H1 (cell line): ENCODE results near the gene PPIL6. TPM values are rescaled to one million over a fixed set of nuclear protein-coding genes. Genes with fewer than 3 reads are reported as not detected.

Source experiments
- CTCF ChIA-PET: fragments of 300-600 bp; sonication (Branson Sonifier 250); formaldehyde crosslinking; loops from one replicate; lab custom pipeline; 2021; ENCODE audit not compliant: partially characterized antibody; lab: Charles Lee
- POLR2A ChIA-PET: fragments of 300-600 bp; sonication (Branson Sonifier 250); formaldehyde crosslinking; loops from one replicate; lab custom pipeline; 2021; ENCODE audit warnings: inconsistent platforms; ENCODE audit not compliant: partially characterized antibody; lab: Charles Lee
- DNase-seq, 2 experiments: peaks; one replicate each; pipeline versions ENCODE4 v3.0.0 to v3.0.0-alpha.2; 2010 to 2022; ENCODE audit warnings: low spot score in 2 of 2, low read depth in 1 of 2, mixed read lengths in 1 of 2
- FAIRE-seq: peaks from 2 replicates; lab custom pipeline; 2011; peaks lifted over from hg19 to GRCh38; lab: Jason Lieb, UNC
- H2AFZ ChIP-seq: 2 replicates; pipeline ENCODE4 v1.8.1; 2012; ENCODE audit warnings: low read length, inconsistent platforms
- H2AK5ac ChIP-seq: 2 replicates; pipeline ENCODE4 v1.6.1; 2013; ENCODE audit warnings: low read depth, low read length
- H2BK120ac ChIP-seq: replicated peaks from 2 replicates; pipeline ENCODE3; 2013; ENCODE audit warnings: low read depth, low read length, inconsistent platforms
- H2BK12ac ChIP-seq: 2 replicates; pipeline ENCODE4 v1.6.1; 2013; ENCODE audit warnings: low read depth, low read length
- H2BK15ac ChIP-seq: 2 replicates; pipeline ENCODE4 v1.6.1; 2013; ENCODE audit warnings: low read length
- H2BK20ac ChIP-seq: 2 replicates; pipeline ENCODE4 v1.6.1; 2013; ENCODE audit warnings: low read length
- H2BK5ac ChIP-seq: 2 replicates; pipeline ENCODE4 v1.6.1; 2013; ENCODE audit warnings: low read depth, low read length
- H3K14ac ChIP-seq: 2 replicates; pipeline ENCODE4 v1.6.1; 2013; ENCODE audit warnings: inconsistent platforms; ENCODE audit not compliant: insufficient read length
- H3K18ac ChIP-seq: 2 replicates; pipeline ENCODE4 v1.6.1; 2013; ENCODE audit warnings: low read length; ENCODE audit errors: extremely low read depth
- H3K23ac ChIP-seq: 2 replicates; pipeline ENCODE4 v1.6.1; 2013; ENCODE audit warnings: inconsistent platforms; ENCODE audit not compliant: insufficient read length
- H3K23me2 ChIP-seq: 2 replicates; pipeline ENCODE4 v1.6.1; 2013; ENCODE audit warnings: low read depth, low read length
- H3K27ac ChIP-seq: 2 replicates; pipeline ENCODE4 v1.6.1; 2011; ENCODE audit warnings: low read depth, low read length, inconsistent platforms
- H3K27me3 ChIP-seq, 4 experiments: replicated peaks in 1 of 4; 1 replicate in 1 of 4; 2 replicates in 3 of 4; pipeline versions ENCODE4 v1.6.1 to v1.8.1; 2011 to 2013; ENCODE audit warnings: low read length in 3 of 4, mild to moderate bottlenecking in 3 of 4, inconsistent platforms in 2 of 4, mixed read lengths in 2 of 4, moderate library complexity in 1 of 4; ENCODE audit not compliant: control insufficient read depth in 3 of 4, insufficient read depth in 3 of 4; ENCODE audit errors: extremely low read depth in 1 of 4
- H3K36me3 ChIP-seq, 4 experiments: 2 replicates each; pipeline versions ENCODE4 v1.6.1 to v1.8.1; 2011 to 2013; ENCODE audit warnings: mild to moderate bottlenecking in 4 of 4, low read length in 3 of 4, moderate library complexity in 2 of 4, control low read depth in 1 of 4, inconsistent platforms in 1 of 4; ENCODE audit not compliant: insufficient read depth in 4 of 4, control insufficient read depth in 2 of 4
- H3K4ac ChIP-seq: replicated peaks from 2 replicates; pipeline ENCODE3; 2013; ENCODE audit warnings: low read length, low read depth, mixed read lengths, inconsistent platforms; ENCODE audit not compliant: insufficient read length
- H3K4me1 ChIP-seq, 4 experiments: replicated peaks in 1 of 4; 1 replicate in 1 of 4; 2 replicates in 3 of 4; pipeline versions ENCODE4 v1.6.1 to v1.8.1; 2011 to 2013; ENCODE audit warnings: low read length in 3 of 4, inconsistent platforms in 2 of 4, mixed read lengths in 1 of 4; ENCODE audit not compliant: insufficient read depth in 4 of 4, control insufficient read depth in 3 of 4
- H3K4me2 ChIP-seq, 2 experiments: 2 replicates each; pipeline versions ENCODE4 v1.6.1 to v1.8.1; 2011 to 2013; ENCODE audit warnings: low read depth in 2 of 2, low read length in 2 of 2, control low read depth in 1 of 2, inconsistent platforms in 1 of 2, mild to moderate bottlenecking in 1 of 2; ENCODE audit not compliant: insufficient read depth in 1 of 2
- H3K4me3 ChIP-seq, 4 experiments: fragments of 200-600, 300-600 bp in 1 of 4; sonication (generic), shearing (Covaris generic), sonication (Bioruptor Twin) in 1 of 4; 2 replicates each; pipeline versions ENCODE4 v1.5.1 to v1.8.1; 2011 to 2016; ENCODE audit warnings: low read length in 4 of 4, low read depth in 3 of 4, control low read depth in 2 of 4, inconsistent platforms in 2 of 4, mild to moderate bottlenecking in 2 of 4, mixed read lengths in 1 of 4, moderate library complexity in 1 of 4; ENCODE audit not compliant: insufficient read depth in 2 of 4; ENCODE audit errors: extremely low read depth in 1 of 4
- H3K56ac ChIP-seq: replicated peaks from 2 replicates; pipeline ENCODE3; 2013; ENCODE audit warnings: low read depth, mild to moderate bottlenecking, mixed read lengths, low read length, inconsistent platforms; ENCODE audit not compliant: insufficient read length
- H3K79me1 ChIP-seq: 2 replicates; pipeline ENCODE4 v1.6.1; 2013; ENCODE audit warnings: low read depth, low read length, control low read depth
- H3K79me2 ChIP-seq, 2 experiments: 2 replicates each; pipeline versions ENCODE4 v1.6.1 to v1.8.1; 2012 to 2013; ENCODE audit warnings: low read length in 2 of 2, mild to moderate bottlenecking in 2 of 2, inconsistent platforms in 1 of 2; ENCODE audit not compliant: insufficient read depth in 2 of 2, control insufficient read depth in 1 of 2
- H3K9ac ChIP-seq, 4 experiments: replicated peaks in 1 of 4; 1 replicate in 1 of 4; 2 replicates in 3 of 4; pipeline versions ENCODE4 v1.6.1 to v1.8.1; 2011 to 2013; ENCODE audit warnings: low read depth in 3 of 4, low read length in 3 of 4, control low read depth in 2 of 4, mild to moderate bottlenecking in 2 of 4, moderate library complexity in 2 of 4, inconsistent platforms in 1 of 4; ENCODE audit errors: extremely low read depth in 1 of 4
- H3K9me3 ChIP-seq, 2 experiments: 2 replicates each; pipeline versions ENCODE4 v1.6.1 to v1.8.1; 2012 to 2013; ENCODE audit warnings: mild to moderate bottlenecking in 2 of 2, moderate library complexity in 2 of 2, control low read depth in 1 of 2, inconsistent platforms in 1 of 2, low read depth in 1 of 2, low read length in 1 of 2, mixed read lengths in 1 of 2; ENCODE audit not compliant: insufficient read depth in 2 of 2
- H4K20me1 ChIP-seq, 2 experiments: replicated peaks in 1 of 2; 2 replicates each; pipeline versions ENCODE3 to v1.8.1; 2011 to 2013; ENCODE audit warnings: inconsistent platforms in 2 of 2, low read length in 2 of 2, mild to moderate bottlenecking in 1 of 2; ENCODE audit not compliant: insufficient read depth in 2 of 2, control insufficient read depth in 1 of 2
- H4K5ac ChIP-seq: 2 replicates; pipeline ENCODE4 v1.6.1; 2013; ENCODE audit warnings: low read length, low read depth, mixed read lengths, inconsistent platforms; ENCODE audit not compliant: insufficient read length
- H4K8ac ChIP-seq: 2 replicates; pipeline ENCODE4 v1.8.0; 2013; ENCODE audit warnings: mild to moderate bottlenecking, moderate library complexity, low read length, inconsistent platforms; ENCODE audit not compliant: insufficient read depth; ENCODE audit errors: extremely low read depth
- H4K91ac ChIP-seq: replicated peaks from 2 replicates; pipeline ENCODE3; 2013; ENCODE audit warnings: low read length, mixed read lengths, inconsistent platforms; ENCODE audit not compliant: insufficient read length
- KDM4A ChIP-seq: IDR thresholded peaks from one replicate; pipeline ENCODE4 v1.7.1; 2012; ENCODE audit warnings: low read depth, mild to moderate bottlenecking, moderate library complexity, low read length, inconsistent platforms; ENCODE audit not compliant: severe bottlenecking
- RNF2 ChIP-seq: fragments of 200-900, 300-1000 bp; sonication (generic); IDR thresholded peaks from 2 replicates; pipeline ENCODE4 v1.7.1; 2016; ENCODE audit warnings: borderline replicate concordance, low read depth, mild to moderate bottlenecking, antibody characterized with exemption, low read length; ENCODE audit not compliant: poor library complexity, severe bottlenecking; ENCODE audit errors: missing control alignments
- RXRA ChIP-seq: IDR thresholded peaks from 2 replicates; pipeline ENCODE4 v1.6.1; 2011; ENCODE audit warnings: low read depth, mild to moderate bottlenecking, low read length, moderate library complexity; ENCODE audit not compliant: insufficient read depth
- SRF ChIP-seq: IDR thresholded peaks from 2 replicates; pipeline ENCODE4 v1.6.1; 2011; ENCODE audit warnings: mild to moderate bottlenecking, low read depth, low read length, moderate library complexity
- WGBS, 2 experiments: shearing (Covaris generic) in 1 of 2; methylation state at CpG; one replicate each; pipeline versions ENCODE4 v1.1.6 to v1.1.7; 2013 to 2015; ENCODE audit warnings: low lambda C conversion rate in 2 of 2, mixed read lengths in 2 of 2, inconsistent platforms in 1 of 2, low coverage in 1 of 2, missing lambda C conversion rate in 1 of 2; ENCODE audit not compliant: insufficient replicate concordance in 2 of 2, insufficient coverage in 1 of 2, insufficient read length in 1 of 2; ENCODE audit errors: extremely low coverage in 1 of 2, missing lambda C conversion rate in 1 of 2; 5-methylcytosine and 5-hydroxymethylcytosine counted together
- polyA plus RNA-seq, 7 experiments: library from polyadenylated mRNA; depleted of rRNA in 3 of 7; stranded (reverse) in 5 of 7; unstranded in 2 of 7; fragments of >200 nt in 5 of 7; fragments of 200-250 nt in 2 of 7; gene quantifications; 1 replicate in 5 of 7; 2 replicates in 1 of 7; 4 replicates in 1 of 7; pipeline versions ENCODE4 v1.2.1 to v1.2.3, GENCODE V29; 2011 to 2013; ENCODE audit warnings: missing spikeins in 2 of 7, mixed read lengths in 2 of 7
- total RNA-seq: library from RNA; stranded (reverse); fragmentation: NEBNext Ultra II Directional; extraction: Animal tissue kit (Norgen Biotek cat#: 25700); gene quantifications from 2 replicates; pipeline ENCODE4 v1.2.1, GENCODE V29; 2021

Gene PPIL6
- total and polyA plus RNA-seq, 2 of the 8 experiments (the other 6 are each of a cell fraction or from before 2014, with no cell fraction given), result 0.42 to 1.3 TPM

GRCh38 chr6:109373331-109373730 lies 67.1 kb downstream of the PPIL6 start:
- Histone ChIP-seq H3K4me2 (no peak overlapping the region), H3K27me3 (no peaks in the 10 kb centered on the region), H3K4ac (no peak overlapping the region), H2BK12ac (no peak overlapping the region), H2BK120ac (no peak overlapping the region), H3K27ac (no peak overlapping the region), H2AK5ac (no peak overlapping the region), H4K8ac (no peak overlapping the region), H3K56ac (no peak overlapping the region), H4K5ac (no peak overlapping the region), H2BK15ac (no peak overlapping the region), H3K4me1 (no peaks in the 10 kb centered on the region), H3K79me2 (peaks cover 0 to 25% of the 10 kb centered on the region in 2 experiments; a peak in 2 of 4 replicates), H3K14ac (no peak overlapping the region), H3K18ac (no peak overlapping the region), H3K9me3 (no peaks in the 10 kb centered on the region), H3K9ac (no peak overlapping the region), H3K4me3 (no peak overlapping the region), H3K23me2 (peaks cover 3% of the 10 kb centered on the region; the same call in 1 of the 2 replicates), H3K79me1 (no peaks in the 10 kb centered on the region), H2BK20ac (no peak overlapping the region), H3K23ac (no peak overlapping the region), H4K91ac (no peak overlapping the region), H4K20me1 (peaks cover 5 to 7% of the 10 kb centered on the region in 2 experiments), H2AFZ (no peak overlapping the region), H3K36me3 (peaks cover 27 to 89% (median 55%) of the 10 kb centered on the region in 4 experiments), H2BK5ac (no peak overlapping the region)
- ChIA-PET POLR2A (interaction anchor here (1.1 kb wide), 1 partner anchor 10 kb away, joined by 4 read pairs; the partner anchor contains the start of gene CD164), CTCF (interaction anchor here (0.7 to 1.1 kb wide), 3 partner anchors 10 to 425 kb away, joined by 3 to 6 read pairs (median 6); no protein-coding TSS in a partner anchor)
- DNase-seq (no peak), FAIRE-seq (no peak)
- WGBS, 2 experiments, result 93% methylated on average over 4 of the region's 4 CpGs; no CpG with 5 or more reads in 1 of the 2 experiments
- TF ChIP-seq KDM4A, result no peak
- no peak for TF ChIP-seq RNF2
- TF ChIP-seq SRF, result no peak
- TF ChIP-seq RXRA, result no peak
